GM23338 (cell line): Measurements from ENCODE around the gene CYB5D1.
A peak's percentile ranks its signal among the peaks of the same experiment; 100 is the strongest.

Experiments
- EZH2 ChIP-seq: fragments of 200-600 bp; sonication (generic); IDR thresholded peaks from one replicate; pipeline ENCODE4 v1.8.0; 2017; ENCODE audit warnings: antibody characterized with exemption, mild to moderate bottlenecking, low read depth; ENCODE audit not compliant: unreplicated experiment
- EZH2phosphoT487 ChIP-seq: fragments of 200-600 bp; sonication (generic); IDR thresholded peaks from one replicate; pipeline ENCODE4 v1.8.1; 2018; ENCODE audit warnings: antibody characterized with exemption; ENCODE audit not compliant: unreplicated experiment
- JUNB ChIP-seq: IDR thresholded peaks from one replicate; pipeline ENCODE4 v1.6.1; 2016; ENCODE audit warnings: antibody characterized with exemption; ENCODE audit not compliant: unreplicated experiment
- POLR2AphosphoS5 ChIP-seq: IDR thresholded peaks from 2 replicates; pipeline ENCODE4 v1.6.1; 2016; ENCODE audit warnings: antibody characterized with exemption, low read depth
- TF ChIP-seq, protein P1 (sequence below), 2 experiments: fragments of 200-600 bp in 1 of 2; sonication (generic) in 1 of 2; conservative IDR thresholded peaks; 2 replicates each; pipeline versions ENCODE4 v1.5.1 to v1.6.1; 2016 to 2017; ENCODE audit warnings: antibody characterized with exemption in 2 of 2, low read depth in 2 of 2, mild to moderate bottlenecking in 2 of 2, moderate library complexity in 1 of 2

DNA sequence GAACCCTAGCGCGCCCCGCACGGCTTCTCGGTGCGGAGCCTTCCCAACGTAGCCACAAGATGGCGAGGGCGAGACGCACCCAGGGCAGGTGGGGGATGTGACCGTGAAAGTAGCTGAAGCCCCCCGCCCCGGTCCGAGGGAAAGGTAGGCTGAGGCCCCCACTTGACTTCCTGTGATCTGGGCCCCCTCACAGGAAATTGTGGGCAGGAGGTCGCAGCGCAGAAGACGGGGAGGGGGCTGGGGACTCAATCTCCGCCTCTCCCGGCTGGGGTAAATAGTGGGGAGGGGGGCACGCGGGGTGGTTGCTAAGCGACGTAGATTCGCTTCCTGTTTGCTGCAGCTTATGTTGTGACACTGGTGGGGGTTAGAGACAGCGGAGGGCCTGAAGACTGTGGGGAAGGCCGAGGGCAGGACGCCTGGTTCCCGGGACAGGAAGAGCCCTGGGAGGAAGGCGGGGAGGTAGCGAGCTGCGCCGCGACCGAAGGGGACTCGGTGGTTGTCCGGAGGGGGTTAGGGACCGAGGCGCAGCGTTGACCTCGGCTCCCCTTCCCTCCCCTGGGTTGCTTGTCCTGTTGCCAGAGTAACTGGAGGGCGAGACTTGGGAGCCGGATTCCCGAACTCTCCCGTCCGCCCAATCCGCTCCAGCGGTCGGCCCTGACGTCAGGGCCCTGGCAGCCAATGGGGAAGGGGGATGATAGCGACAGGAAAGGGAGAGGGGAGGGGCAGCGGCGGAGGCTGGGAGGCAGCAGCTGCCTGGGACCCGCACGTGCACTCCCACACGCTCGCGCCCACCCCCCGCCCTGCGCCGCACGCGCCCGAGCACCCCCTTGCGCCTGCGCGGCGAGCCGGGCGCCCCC, 22.6 kb upstream of the CYB5D1 start:
- TF ChIP-seq POLR2AphosphoS5 (peak; percentile 24; the same call in 1 of the 2 replicates), EZH2 (no peak), EZH2phosphoT487 (no peak), JUNB (no peak)
- TF ChIP-seq, protein P1, sequence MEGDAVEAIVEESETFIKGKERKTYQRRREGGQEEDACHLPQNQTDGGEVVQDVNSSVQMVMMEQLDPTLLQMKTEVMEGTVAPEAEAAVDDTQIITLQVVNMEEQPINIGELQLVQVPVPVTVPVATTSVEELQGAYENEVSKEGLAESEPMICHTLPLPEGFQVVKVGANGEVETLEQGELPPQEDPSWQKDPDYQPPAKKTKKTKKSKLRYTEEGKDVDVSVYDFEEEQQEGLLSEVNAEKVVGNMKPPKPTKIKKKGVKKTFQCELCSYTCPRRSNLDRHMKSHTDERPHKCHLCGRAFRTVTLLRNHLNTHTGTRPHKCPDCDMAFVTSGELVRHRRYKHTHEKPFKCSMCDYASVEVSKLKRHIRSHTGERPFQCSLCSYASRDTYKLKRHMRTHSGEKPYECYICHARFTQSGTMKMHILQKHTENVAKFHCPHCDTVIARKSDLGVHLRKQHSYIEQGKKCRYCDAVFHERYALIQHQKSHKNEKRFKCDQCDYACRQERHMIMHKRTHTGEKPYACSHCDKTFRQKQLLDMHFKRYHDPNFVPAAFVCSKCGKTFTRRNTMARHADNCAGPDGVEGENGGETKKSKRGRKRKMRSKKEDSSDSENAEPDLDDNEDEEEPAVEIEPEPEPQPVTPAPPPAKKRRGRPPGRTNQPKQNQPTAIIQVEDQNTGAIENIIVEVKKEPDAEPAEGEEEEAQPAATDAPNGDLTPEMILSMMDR (conservative IDR thresholded peaks at IDR 0.05; ENCODE audit: low read depth in 2 of 2): peak; percentile 66 to 86
